SU-DHL-6 (cell line): ENCODE results near the gene RESP18.

Source experiments
- H2AFZ ChIP-seq: fragments of 200-600 bp; sonication (generic); 2 replicates; pipeline ENCODE4 v1.6.1; 2014; ENCODE audit warnings: low read depth, mild to moderate bottlenecking, moderate library complexity, mixed read lengths, antibody characterized with exemption, low read length; ENCODE audit not compliant: severe bottlenecking
- H3F3A ChIP-seq: fragments of 200-600 bp; shearing (Covaris generic); 2 replicates; pipeline ENCODE4 v1.6.0; 2016; ENCODE audit warnings: antibody characterized with exemption, mild to moderate bottlenecking; ENCODE audit not compliant: insufficient read depth
- H3K27ac ChIP-seq: fragments of 200-600 bp; sonication (generic); 2 replicates; pipeline ENCODE4 v1.5.1; 2016; ENCODE audit warnings: low read depth, mild to moderate bottlenecking, low read length, moderate library complexity, mixed read lengths
- H3K27me3 ChIP-seq: fragments of 200-600 bp; sonication (generic), shearing (Covaris generic); 2 replicates; pipeline ENCODE4 v1.6.0; 2014; ENCODE audit warnings: mild to moderate bottlenecking, low read length
- H3K36me3 ChIP-seq: fragments of 200-600 bp; sonication (generic); 2 replicates; pipeline ENCODE4 v1.6.1; 2014; ENCODE audit warnings: mild to moderate bottlenecking, low read length, mixed read lengths
- H3K4me2 ChIP-seq: fragments of 300-600, 200-600 bp; shearing (Covaris generic), sonication (generic); 2 replicates; pipeline ENCODE4 v1.6.0; 2014; ENCODE audit warnings: low read length, low read depth, mild to moderate bottlenecking; ENCODE audit not compliant: poor library complexity, severe bottlenecking
- H3K4me3 ChIP-seq: fragments of 200-600 bp; sonication (generic); 2 replicates; pipeline ENCODE4 v1.5.1; 2014; ENCODE audit warnings: antibody characterized with exemption, low read length, mild to moderate bottlenecking, mixed read lengths; ENCODE audit not compliant: insufficient read depth, poor library complexity, severe bottlenecking
- H3K79me2 ChIP-seq: fragments of 200-600 bp; sonication (generic); 2 replicates; pipeline ENCODE4 v1.6.1; 2014; ENCODE audit warnings: mild to moderate bottlenecking, low read length, moderate library complexity; ENCODE audit not compliant: insufficient read depth
- H3K9ac ChIP-seq: fragments of 200-600 bp; sonication (generic); 2 replicates; pipeline ENCODE4 v1.7.0; 2014; ENCODE audit warnings: mild to moderate bottlenecking, low read length
- H3K9me2 ChIP-seq: fragments of 200-600 bp; sonication (generic); replicated peaks from 2 replicates; pipeline ENCODE4 v1.6.1; 2014; ENCODE audit warnings: low read length; ENCODE audit not compliant: insufficient read depth
- H3K9me3 ChIP-seq: fragments of 200-600 bp; sonication (generic); 2 replicates; pipeline ENCODE4 v1.6.1; 2014; ENCODE audit warnings: low read length, mixed read lengths; ENCODE audit not compliant: insufficient read depth
- H4K20me1 ChIP-seq: fragments of 200-600 bp; sonication (generic); 2 replicates; pipeline ENCODE4 v1.6.1; 2014; ENCODE audit warnings: low read depth, mild to moderate bottlenecking, antibody characterized with exemption, low read length, moderate library complexity, mixed read lengths
- EZH2phosphoT487 ChIP-seq: fragments of 200-600 bp; sonication (generic), shearing (Covaris generic); conservative IDR thresholded peaks from 2 replicates; pipeline ENCODE4 v1.6.1; 2018; ENCODE audit warnings: mild to moderate bottlenecking, antibody characterized with exemption, low read length, moderate library complexity, mixed read lengths
- TF ChIP-seq, protein P1 (sequence below): fragments of 200-600 bp; sonication (generic); IDR thresholded peaks from one replicate; pipeline ENCODE4 v1.5.1; 2017; ENCODE audit warnings: antibody characterized with exemption, mild to moderate bottlenecking, low read length, moderate library complexity; ENCODE audit not compliant: insufficient read depth, poor library complexity, severe bottlenecking

The RESP18 gene

DNA sequence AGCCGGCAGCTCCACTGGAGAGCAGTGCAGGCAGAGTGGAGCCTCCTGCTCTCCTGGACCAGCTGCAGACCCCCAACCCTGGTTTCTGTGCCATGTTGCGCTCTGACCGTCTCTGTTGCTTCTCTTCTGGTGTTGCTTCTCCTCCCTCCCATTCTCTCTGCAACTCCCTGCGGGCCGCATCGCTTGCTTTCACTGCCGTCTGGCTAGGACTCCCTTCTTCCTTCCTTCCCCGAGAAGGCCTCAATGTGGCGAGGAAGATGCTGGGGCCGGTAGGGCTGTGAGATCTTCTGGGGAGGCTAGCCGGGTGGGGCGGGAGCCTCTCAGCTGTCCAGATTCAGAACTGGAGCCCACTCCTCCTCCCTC lies 47.2 kb downstream of the RESP18 start:
- Histone ChIP-seq H3K4me2 (no peak overlapping the region), H3K27me3 (no peaks in the 10 kb centered on the region), H3K4me3 (no peak overlapping the region), H3K36me3 (no peaks in the 10 kb centered on the region), H3K27ac (no peak overlapping the region), H3F3A (no peaks in the 10 kb centered on the region), H2AFZ (no peak overlapping the region), H3K9ac (no peak overlapping the region), H3K9me2 (no peaks in the 10 kb centered on the region), H4K20me1 (no peaks in the 10 kb centered on the region), H3K79me2 (no peaks in the 10 kb centered on the region), H3K9me3 (no peaks in the 10 kb centered on the region)
- no peak for TF ChIP-seq EZH2phosphoT487
- TF ChIP-seq, protein P1, sequence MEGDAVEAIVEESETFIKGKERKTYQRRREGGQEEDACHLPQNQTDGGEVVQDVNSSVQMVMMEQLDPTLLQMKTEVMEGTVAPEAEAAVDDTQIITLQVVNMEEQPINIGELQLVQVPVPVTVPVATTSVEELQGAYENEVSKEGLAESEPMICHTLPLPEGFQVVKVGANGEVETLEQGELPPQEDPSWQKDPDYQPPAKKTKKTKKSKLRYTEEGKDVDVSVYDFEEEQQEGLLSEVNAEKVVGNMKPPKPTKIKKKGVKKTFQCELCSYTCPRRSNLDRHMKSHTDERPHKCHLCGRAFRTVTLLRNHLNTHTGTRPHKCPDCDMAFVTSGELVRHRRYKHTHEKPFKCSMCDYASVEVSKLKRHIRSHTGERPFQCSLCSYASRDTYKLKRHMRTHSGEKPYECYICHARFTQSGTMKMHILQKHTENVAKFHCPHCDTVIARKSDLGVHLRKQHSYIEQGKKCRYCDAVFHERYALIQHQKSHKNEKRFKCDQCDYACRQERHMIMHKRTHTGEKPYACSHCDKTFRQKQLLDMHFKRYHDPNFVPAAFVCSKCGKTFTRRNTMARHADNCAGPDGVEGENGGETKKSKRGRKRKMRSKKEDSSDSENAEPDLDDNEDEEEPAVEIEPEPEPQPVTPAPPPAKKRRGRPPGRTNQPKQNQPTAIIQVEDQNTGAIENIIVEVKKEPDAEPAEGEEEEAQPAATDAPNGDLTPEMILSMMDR, result no peak

DNA sequence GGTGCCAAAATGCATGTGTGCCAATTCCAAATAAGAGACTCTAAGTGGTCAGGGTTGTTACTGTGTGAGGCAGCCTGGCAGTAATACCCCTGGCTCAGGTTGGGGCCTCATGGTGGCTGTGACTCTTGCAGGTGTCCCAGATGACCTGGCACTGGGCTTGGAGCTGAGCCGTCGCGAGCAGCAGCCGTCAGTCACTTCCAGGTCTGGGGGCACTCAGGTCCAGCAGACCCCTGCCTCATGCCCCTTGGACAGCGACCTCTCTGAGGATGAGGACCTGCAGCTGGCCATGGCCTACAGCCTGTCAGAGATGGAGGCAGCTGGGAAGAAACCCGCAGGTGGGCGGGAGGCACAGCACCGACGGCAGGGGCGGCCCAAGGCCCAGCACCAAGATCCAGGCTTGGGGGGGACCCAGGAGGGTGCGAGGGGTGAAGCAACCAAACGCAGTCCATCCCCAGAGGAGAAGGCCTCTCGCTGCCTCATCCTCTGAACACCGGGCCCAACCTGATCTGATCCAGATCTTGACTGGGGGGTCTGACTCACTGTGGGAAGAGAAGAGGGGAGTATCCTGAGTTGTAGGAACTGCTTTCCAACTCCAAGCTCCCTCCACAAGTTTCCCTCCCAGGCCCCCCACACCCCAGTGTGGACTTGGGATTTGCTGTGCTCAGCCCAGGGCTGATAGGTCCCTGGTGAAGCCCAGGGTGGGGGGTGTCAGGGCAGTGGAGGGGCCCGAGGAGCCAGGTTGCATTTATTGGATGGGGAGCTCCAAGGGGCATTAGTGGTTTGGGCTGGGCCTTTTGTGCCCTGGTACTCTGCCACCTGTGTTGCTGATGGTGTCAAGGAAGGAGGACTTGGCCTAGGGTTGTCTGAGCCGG lies 47.8 kb downstream of the RESP18 start:
- H3K9ac ChIP-seq, result no peak overlapping the region
- H3K4me3 ChIP-seq, result no peak overlapping the region
- no peak overlapping the region for H3K4me2 ChIP-seq
- no peaks in the 10 kb centered on the region for H3K27me3 ChIP-seq
- H4K20me1 ChIP-seq, result no peaks in the 10 kb centered on the region
- TF ChIP-seq, protein P1, result no peak
- TF ChIP-seq EZH2phosphoT487, result no peak
- no peaks in the 10 kb centered on the region for H3K36me3 ChIP-seq
- H3K9me3 ChIP-seq, result no peaks in the 10 kb centered on the region
- no peaks in the 10 kb centered on the region for H3K9me2 ChIP-seq
- H3K79me2 ChIP-seq, result no peaks in the 10 kb centered on the region
- H3F3A ChIP-seq, result no peaks in the 10 kb centered on the region
- no peak overlapping the region for H2AFZ ChIP-seq
- no peak overlapping the region for H3K27ac ChIP-seq

DNA sequence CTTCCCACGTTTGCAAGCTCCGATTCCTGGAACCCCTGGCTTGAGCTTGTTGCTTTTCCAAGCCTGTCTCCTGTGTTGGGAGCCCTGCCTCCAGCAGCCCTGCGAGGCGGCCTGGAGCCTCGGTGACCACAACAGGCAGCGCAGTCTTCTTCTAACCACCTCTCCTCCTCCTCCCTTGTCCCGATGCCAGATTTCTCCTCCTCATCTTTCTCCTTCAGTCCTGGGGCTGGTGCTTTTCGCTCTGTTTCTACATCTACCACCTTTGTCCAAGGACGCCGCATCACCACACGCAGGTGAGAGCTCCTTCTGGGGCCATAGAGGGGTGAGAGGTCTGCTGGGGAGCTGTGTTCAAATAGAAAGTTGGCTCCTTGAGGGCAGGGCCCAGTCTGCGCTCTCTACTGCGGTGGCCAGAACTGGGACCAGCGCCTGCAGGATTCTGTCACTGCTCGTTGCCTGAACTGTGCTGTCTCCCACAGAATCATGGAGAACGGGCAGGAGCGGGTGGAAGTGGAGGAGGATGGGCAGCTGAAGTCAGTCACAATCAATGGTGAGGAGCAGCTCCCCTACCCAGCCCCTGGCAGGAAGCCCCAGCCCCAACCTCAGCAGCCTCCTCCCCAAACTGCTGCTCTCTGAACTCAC lies 49.5 kb downstream of the RESP18 start:
- Histone ChIP-seq H3F3A (peaks cover 9% of the 10 kb centered on the region), H3K36me3 (no peaks in the 10 kb centered on the region), H2AFZ (no peak overlapping the region), H3K4me2 (no peak overlapping the region), H3K9me2 (no peaks in the 10 kb centered on the region), H3K27me3 (no peaks in the 10 kb centered on the region), H3K9me3 (no peaks in the 10 kb centered on the region), H3K27ac (no peak overlapping the region), H3K4me3 (no peak overlapping the region), H4K20me1 (no peaks in the 10 kb centered on the region), H3K9ac (no peak overlapping the region), H3K79me2 (no peaks in the 10 kb centered on the region)
- no peak for TF ChIP-seq EZH2phosphoT487
- TF ChIP-seq, protein P1, result no peak
